Keratinocyte (primary cell): ENCODE measurements around the gene BTG4. TPM values are rescaled to one million over a fixed set of nuclear protein-coding genes. Genes with fewer than 3 reads are reported as not detected.

Source experiments
- DNase-seq: peaks from one replicate; pipeline ENCODE4 v3.0.0-alpha.2; 2011; ENCODE audit warnings: low read depth, missing footprints, low spot score
- FAIRE-seq: peaks from 2 replicates; lab custom pipeline; 2011; peaks lifted over from hg19 to GRCh38; lab: Jason Lieb, UNC
- H2AFZ ChIP-seq: 2 replicates; pipeline ENCODE4 v1.6.0; 2012; ENCODE audit warnings: low read length, control low read depth, inconsistent platforms; ENCODE audit not compliant: control insufficient read depth
- H3K27ac ChIP-seq: 2 replicates; pipeline ENCODE4 v1.5.1; 2011; ENCODE audit warnings: low read length; ENCODE audit not compliant: control insufficient read depth, insufficient read depth
- H3K27me3 ChIP-seq: 3 replicates; pipeline ENCODE4 v1.6.0; 2011; ENCODE audit warnings: low read length; ENCODE audit not compliant: control insufficient read depth, insufficient read depth; ENCODE audit errors: extremely low read depth
- H3K36me3 ChIP-seq, 2 experiments: 2 replicates in 1 of 2; 3 replicates in 1 of 2; pipeline ENCODE4 v1.5.1; 2011; ENCODE audit warnings: low read length in 2 of 2, mild to moderate bottlenecking in 1 of 2; ENCODE audit not compliant: control insufficient read depth in 2 of 2, insufficient read depth in 2 of 2; ENCODE audit errors: extremely low read depth in 1 of 2
- H3K4me1 ChIP-seq: 3 replicates; pipeline ENCODE4 v1.5.1; 2011; ENCODE audit warnings: low read length; ENCODE audit not compliant: control insufficient read depth, insufficient read depth; ENCODE audit errors: extremely low read depth
- H3K4me2 ChIP-seq: 3 replicates; pipeline ENCODE4 v1.6.0; 2011; ENCODE audit warnings: low read depth, low read length; ENCODE audit not compliant: control insufficient read depth, insufficient read depth; ENCODE audit errors: extremely low read depth
- H3K4me3 ChIP-seq, 3 experiments: fragments of 200-600 bp in 1 of 3; sonication (generic) in 1 of 3; 2 replicates in 2 of 3; 3 replicates in 1 of 3; pipeline ENCODE4 v1.5.1; 2011 to 2016; ENCODE audit warnings: low read length in 3 of 3, mild to moderate bottlenecking in 3 of 3, control low read depth in 2 of 3, inconsistent platforms in 1 of 3, low read depth in 1 of 3, mixed read lengths in 1 of 3, mixed run types in 1 of 3, moderate library complexity in 1 of 3; ENCODE audit not compliant: control insufficient read depth in 2 of 3, insufficient read depth in 2 of 3; ENCODE audit errors: extremely low read depth in 1 of 3
- H3K79me2 ChIP-seq: 2 replicates; pipeline ENCODE4 v1.6.0; 2012; ENCODE audit warnings: low read length; ENCODE audit not compliant: control insufficient read depth, insufficient read depth
- H3K9ac ChIP-seq: 3 replicates; pipeline ENCODE4 v1.6.0; 2011; ENCODE audit warnings: low read length; ENCODE audit not compliant: control insufficient read depth, insufficient read depth; ENCODE audit errors: extremely low read depth
- H3K9me1 ChIP-seq: 3 replicates; pipeline ENCODE4 v1.6.0; 2011; ENCODE audit warnings: low read length; ENCODE audit not compliant: control insufficient read depth, insufficient read depth; ENCODE audit errors: extremely low read depth
- H3K9me3 ChIP-seq: 2 replicates; pipeline ENCODE4 v1.5.1; 2012; ENCODE audit warnings: low read depth, low read length; ENCODE audit not compliant: control insufficient read depth
- H4K20me1 ChIP-seq: 3 replicates; pipeline ENCODE4 v1.6.0; 2011; ENCODE audit warnings: low read length; ENCODE audit not compliant: control insufficient read depth, insufficient read depth; ENCODE audit errors: extremely low read depth
- CTCF ChIP-seq, 3 experiments: IDR thresholded peaks in 1 of 3; conservative IDR thresholded peaks in 1 of 3; optimal IDR thresholded peaks in 1 of 3; 2 replicates in 2 of 3; 3 replicates in 1 of 3; pipeline versions ENCODE3 to v1.5.1; 2011; ENCODE audit warnings: low read length in 3 of 3, mild to moderate bottlenecking in 3 of 3, moderate library complexity in 2 of 3, control low read depth in 1 of 3, inconsistent platforms in 1 of 3; ENCODE audit not compliant: insufficient read depth in 2 of 3; ENCODE audit errors: extremely low read depth in 1 of 3
- EZH2 ChIP-seq: IDR thresholded peaks from one replicate; pipeline ENCODE4 v1.6.1; 2012; ENCODE audit warnings: inconsistent platforms, mild to moderate bottlenecking, low read length, moderate library complexity
- dilution Hi-C: fragments of 300-500 bp; cut with MboI; formaldehyde crosslinking; loops from one replicate; pipeline ENCODE4 v1.7.0; 2020; ENCODE audit warnings: low sequenced_read_pairs; ENCODE audit not compliant: extremely low pct_ligation_motif_present
- polyA plus RNA-seq, 5 experiments: library from polyadenylated mRNA; depleted of rRNA in 3 of 5; stranded (reverse) in 3 of 5; stranded (forward) in 1 of 5; unstranded in 1 of 5; fragments of >200 nt; gene quantifications; 1 replicate in 1 of 5; 2 replicates in 3 of 5; 3 replicates in 1 of 5; pipeline versions ENCODE4 v1.2.1 to v1.2.3, GENCODE V29; 2011 to 2012; ENCODE audit warnings: missing spikeins in 2 of 5, low read depth in 1 of 5, low replicate concordance in 1 of 5

Gene BTG4
- polyA plus RNA-seq, 1 donor (not counting 4 experiments of a cell fraction or from before 2014, with no cell fraction given): 0.12 TPM

- H3K27ac ChIP-seq: no peak overlapping the region
- no peaks in the 10 kb centered on the region for H3K79me2 ChIP-seq
- H3K4me1 ChIP-seq: peaks cover 11% of the 10 kb centered on the region
- no peaks in the 10 kb centered on the region for H3K27me3 ChIP-seq
- H3K9me1 ChIP-seq: no peaks in the 10 kb centered on the region
- TF ChIP-seq CTCF (optimal IDR thresholded peaks at IDR 0.05 in 1 of 3, IDR thresholded peaks at IDR 0.05 in 1 of 3, conservative IDR thresholded peaks at IDR 0.05 in 1 of 3; ENCODE audit: extremely low read depth in 1 of 3, insufficient read depth in 2 of 3, low read length in 3 of 3) (no peak), EZH2 (no peak)
- dilution Hi-C loops: no loop called here
- peak overlapping the region; percentile 32 for H2AFZ ChIP-seq
- H3K9me3 ChIP-seq: no peaks in the 10 kb centered on the region
- no peaks in the 10 kb centered on the region for H4K20me1 ChIP-seq
- no peak overlapping the region for H3K9ac ChIP-seq
- no peak for DNase-seq
- no peak overlapping the region for H3K4me3 ChIP-seq
- FAIRE-seq: peak; percentile 89
- H3K36me3 ChIP-seq: no peaks in the 10 kb centered on the region
- no peak overlapping the region for H3K4me2 ChIP-seq
Observed at GRCh38 chr11:111500481-111500880, 11.7 kb downstream of the BTG4 start.

- Histone ChIP-seq H3K79me2 (no peaks in the 10 kb centered on the region), H3K27me3 (no peaks in the 10 kb centered on the region), H3K9ac (no peak overlapping the region), H4K20me1 (no peaks in the 10 kb centered on the region), H3K9me3 (no peaks in the 10 kb centered on the region), H3K4me1 (peaks cover 11% of the 10 kb centered on the region), H3K36me3 (no peaks in the 10 kb centered on the region), H3K27ac (no peak overlapping the region), H2AFZ (no peak overlapping the region), H3K9me1 (no peaks in the 10 kb centered on the region), H3K4me2 (no peak overlapping the region), H3K4me3 (no peak overlapping the region)
- DNase-seq (no peak), FAIRE-seq (no peak)
- dilution Hi-C loops: no loop called here
- TF ChIP-seq CTCF (optimal IDR thresholded peaks at IDR 0.05 in 1 of 3, IDR thresholded peaks at IDR 0.05 in 1 of 3, conservative IDR thresholded peaks at IDR 0.05 in 1 of 3; ENCODE audit: extremely low read depth in 1 of 3, insufficient read depth in 2 of 3, low read length in 3 of 3) (no peak), EZH2 (no peak)
Observed at GRCh38 chr11:111499483-111499882, 12.7 kb downstream of the BTG4 start.
